GM18508 (cell line): Measurements from ENCODE around the gene SLC35G2.
"Not testable (repeated sequence)": the region's sequence is repeated elsewhere in the genome, so short reads cannot be mapped to it uniquely, and the experiment has no call there.

Source experiments
- ATAC-seq: cut with Tn5 transposase; IDR thresholded peaks from one replicate; pipeline ENCODE4 v1.9.1; 2021; ENCODE audit warnings: moderate number of reproducible peaks; ENCODE audit not compliant: insufficient read depth, unreplicated experiment

The SLC35G2 gene

GRCh38 chr3:136831461-136831860, 12.5 kb downstream of the SLC35G2 start:
- no peak for ATAC-seq

GRCh38 chr3:136835089-136835812, 16.3 kb downstream of the SLC35G2 start:
- ATAC-seq, result no peak

GRCh38 chr3:136835813-136836510, 17.0 kb downstream of the SLC35G2 start:
- no peak for ATAC-seq

- no peak for ATAC-seq
Measured at GRCh38 chr3:136836511-136837156, 17.7 kb downstream of the SLC35G2 start.

GRCh38 chr3:136838641-136839555, 20.0 kb downstream of the SLC35G2 start:
- no peak for ATAC-seq

- no peak for ATAC-seq
Measured at GRCh38 chr3:136839556-136839931, 20.6 kb downstream of the SLC35G2 start.

- no peak for ATAC-seq
Measured at GRCh38 chr3:136840252-136840651, 21.3 kb downstream of the SLC35G2 start.

- ATAC-seq, result no peak
Measured at GRCh38 chr3:136842294-136842693, 23.4 kb downstream of the SLC35G2 start.

GRCh38 chr3:136844724-136845123, 25.8 kb downstream of the SLC35G2 start:
- ATAC-seq, result no peak

- ATAC-seq, result no peak
Measured at GRCh38 chr3:136852180-136852579, 33.3 kb downstream of the SLC35G2 start.

GRCh38 chr3:136856665-136857064, 37.7 kb downstream of the SLC35G2 start:
- ATAC-seq, result no peak

- ATAC-seq, result no peak
Measured at GRCh38 chr3:136858381-136858780, 39.5 kb downstream of the SLC35G2 start.

GRCh38 chr3:136860541-136860940, 41.6 kb downstream of the SLC35G2 start:
- no peak for ATAC-seq

GRCh38 chr3:136861890-136862616, 43.1 kb downstream of the SLC35G2 start, which contains the start of gene NCK1:
NCK1 (plus strand) TSS chr3:136862208; CDS start chr3:136928002, 65,794 bp downstream.
- ATAC-seq, result peak; percentile 91

GRCh38 chr3:136862617-136863322, 43.8 kb downstream of the SLC35G2 start:
- ATAC-seq, result no peak

GRCh38 chr3:136869282-136869681, 50.4 kb downstream of the SLC35G2 start:
- ATAC-seq, result no peak

GRCh38 chr3:136872258-136872657, 53.3 kb downstream of the SLC35G2 start:
- not testable (repeated sequence) for ATAC-seq

GRCh38 chr3:136879510-136879909, 60.6 kb downstream of the SLC35G2 start:
- not testable (repeated sequence) for ATAC-seq

- no peak for ATAC-seq
Measured at GRCh38 chr3:136882571-136882970, 63.6 kb downstream of the SLC35G2 start.
